ENCODE data around the gene MRPL43. TPM values are rescaled to one million over a fixed set of nuclear protein-coding genes. Genes with fewer than 3 reads are reported as not detected.

The MRPL43 gene
- total RNA-seq, 6 experiments from 2014 or later, result 37.0 to 73.5 (median 45.0) TPM

GRCh38 chr10:100965820-100966219 lies 21.5 kb downstream of the MRPL43 start:
- Histone ChIP-seq H3K4me1 (peaks cover 0 to 28% (median 8%) of the 10 kb centered on the region in 4 donors), H3K27me3 (no peaks in the 10 kb centered on the region), H3K27ac (no peak overlapping the region), H3K36me3 (peaks cover 0 to 7% (median 2%) of the 10 kb centered on the region in 4 donors), H3K4me3 (no peak overlapping the region), H3K9me3 (no peaks in the 10 kb centered on the region)
- no peak for TF ChIP-seq POLR2A (IDR thresholded peaks at IDR 0.05)
- no peak for TF ChIP-seq CTCF (IDR thresholded peaks at IDR 0.05)
- ATAC-seq (no peak), DNase-seq (no peak)
- WGBS (ENCODE audit: insufficient coverage, low coverage, low lambda C conversion rate, missing lambda C conversion rate), result 66% methylated on average over 4 of the region's 5 CpGs
- intact Hi-C loops (cut with DNase I), result no loop called here

- TF ChIP-seq CTCF (IDR thresholded peaks at IDR 0.05) (no peak), POLR2A (IDR thresholded peaks at IDR 0.05) (no peak)
- intact Hi-C loops (cut with DNase I), result no loop called here
- peaks cover 0 to 26% (median 8%) of the 10 kb centered on the region in 4 donors for H3K4me1 ChIP-seq
- H3K4me3 ChIP-seq, result no peak overlapping the region
- DNase-seq, result no peak
- H3K9me3 ChIP-seq, result no peaks in the 10 kb centered on the region
- ATAC-seq, result peak in 3 of 4 donors; percentile 44 to 51 (median 47)
- no peak overlapping the region for H3K27ac ChIP-seq
- WGBS (ENCODE audit: insufficient coverage, low coverage, low lambda C conversion rate, missing lambda C conversion rate), result 75% methylated on average over 1 of the region's 1 CpG
- peaks cover 5 to 12% (median 8%) of the 10 kb centered on the region in 4 donors for H3K36me3 ChIP-seq
- H3K27me3 ChIP-seq, result no peaks in the 10 kb centered on the region
Measured at GRCh38 chr10:100963826-100964225, 23.5 kb downstream of the MRPL43 start.

- H3K36me3 ChIP-seq, result peaks cover 7 to 24% (median 10%) of the 10 kb centered on the region in 4 donors
- no peak for DNase-seq
- H3K9me3 ChIP-seq, result no peaks in the 10 kb centered on the region
- H3K4me1 ChIP-seq, result peaks cover 0 to 17% (median 5%) of the 10 kb centered on the region in 4 donors
- TF ChIP-seq POLR2A (IDR thresholded peaks at IDR 0.05), result no peak
- TF ChIP-seq CTCF (IDR thresholded peaks at IDR 0.05), result no peak
- peak in 1 of 4 donors; percentile 11 for ATAC-seq
- no peak overlapping the region for H3K4me3 ChIP-seq
- no peak overlapping the region for H3K27ac ChIP-seq
- whole genome bisulfite sequencing (ENCODE audit: insufficient coverage, low coverage, low lambda C conversion rate, missing lambda C conversion rate), result 70% methylated on average over 4 of the region's 4 CpGs
- intact Hi-C loops (cut with DNase I), result no loop called here
- no peaks in the 10 kb centered on the region for H3K27me3 ChIP-seq
Measured at GRCh38 chr10:100962351-100963080, 24.8 kb downstream of the MRPL43 start.

- H3K36me3 ChIP-seq, result peaks cover 4 to 24% (median 19%) of the 10 kb centered on the region in 4 donors
- intact Hi-C loops (cut with DNase I), result no loop called here
- no peaks in the 10 kb centered on the region for H3K27me3 ChIP-seq
- H3K9me3 ChIP-seq, result no peaks in the 10 kb centered on the region
- H3K27ac ChIP-seq, result no peak overlapping the region
- peaks cover 0 to 17% (median 5%) of the 10 kb centered on the region in 4 donors for H3K4me1 ChIP-seq
- ATAC-seq, result no peak
- H3K4me3 ChIP-seq, result no peak overlapping the region
- no peak for DNase-seq
- TF ChIP-seq POLR2A (IDR thresholded peaks at IDR 0.05), result no peak
- no peak for TF ChIP-seq CTCF (IDR thresholded peaks at IDR 0.05)
Measured at GRCh38 chr10:100960251-100960650, 27.0 kb downstream of the MRPL43 start.

All from right lobe of liver (tissue), 6 donors.